Transverse colon (tissue), 4 donors: ENCODE measurements around the gene SPANXB1.

ENCODE experiments used
- POLR2A ChIP-seq: fragments of 450-650 bp; IDR thresholded peaks from one replicate; pipeline ENCODE4 v1.6.1; 2016; ENCODE audit warnings: antibody characterized with exemption, mild to moderate bottlenecking, moderate library complexity
- POLR2AphosphoS5 ChIP-seq, 3 donors: sonication (generic); formaldehyde crosslinking; IDR thresholded peaks; one replicate each; pipeline ENCODE4 v1.6.1; 2016; ENCODE audit warnings: antibody characterized with exemption in 3 of 3
- TF ChIP-seq, protein P1 (sequence below), 5 experiments: fragments of 200-600 bp in 3 of 5; fragments of 450-650 bp in 2 of 5; sonication (generic) in 3 of 5; IDR thresholded peaks; 1 replicate in 2 of 5; 2 replicates in 3 of 5; pipeline ENCODE4 v1.5.1; 2016 to 2017; ENCODE audit warnings: antibody characterized with exemption in 5 of 5, inconsistent platforms in 3 of 5, mild to moderate bottlenecking in 2 of 5, moderate library complexity in 1 of 5

DNA sequence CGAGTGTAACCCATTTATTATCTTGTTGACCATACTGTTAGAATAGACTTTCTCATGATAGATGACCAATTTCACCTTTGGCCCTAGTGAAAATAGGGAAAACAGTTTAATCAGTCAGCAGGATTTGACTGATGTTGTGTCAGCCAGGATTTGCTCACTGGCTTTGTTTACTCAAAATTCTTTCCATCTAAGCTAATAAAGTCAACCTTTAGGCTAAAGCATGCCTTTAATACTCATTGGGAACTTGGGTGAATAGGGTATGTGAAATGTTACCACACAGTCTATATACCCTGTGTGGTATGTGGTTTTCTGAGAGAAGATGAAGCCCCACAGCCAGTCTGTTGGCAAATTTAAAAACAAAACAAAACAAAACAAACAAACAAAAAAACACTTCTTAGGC, 18.7 kb upstream of the SPANXB1 start:
- TF ChIP-seq, protein P1, sequence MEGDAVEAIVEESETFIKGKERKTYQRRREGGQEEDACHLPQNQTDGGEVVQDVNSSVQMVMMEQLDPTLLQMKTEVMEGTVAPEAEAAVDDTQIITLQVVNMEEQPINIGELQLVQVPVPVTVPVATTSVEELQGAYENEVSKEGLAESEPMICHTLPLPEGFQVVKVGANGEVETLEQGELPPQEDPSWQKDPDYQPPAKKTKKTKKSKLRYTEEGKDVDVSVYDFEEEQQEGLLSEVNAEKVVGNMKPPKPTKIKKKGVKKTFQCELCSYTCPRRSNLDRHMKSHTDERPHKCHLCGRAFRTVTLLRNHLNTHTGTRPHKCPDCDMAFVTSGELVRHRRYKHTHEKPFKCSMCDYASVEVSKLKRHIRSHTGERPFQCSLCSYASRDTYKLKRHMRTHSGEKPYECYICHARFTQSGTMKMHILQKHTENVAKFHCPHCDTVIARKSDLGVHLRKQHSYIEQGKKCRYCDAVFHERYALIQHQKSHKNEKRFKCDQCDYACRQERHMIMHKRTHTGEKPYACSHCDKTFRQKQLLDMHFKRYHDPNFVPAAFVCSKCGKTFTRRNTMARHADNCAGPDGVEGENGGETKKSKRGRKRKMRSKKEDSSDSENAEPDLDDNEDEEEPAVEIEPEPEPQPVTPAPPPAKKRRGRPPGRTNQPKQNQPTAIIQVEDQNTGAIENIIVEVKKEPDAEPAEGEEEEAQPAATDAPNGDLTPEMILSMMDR (IDR thresholded peaks at IDR 0.05) = no peak
- TF ChIP-seq POLR2A = no peak
- TF ChIP-seq POLR2AphosphoS5 (IDR thresholded peaks at IDR 0.05) = no peak
